Activated CD4-positive, alpha-beta T cell treated with anti-CD3 and anti-CD28 coated beads, Interleukin-2, amount 10 ng/mL, durations not matched to agents 24 days and 14 days (primary cell): ENCODE data around the gene PGC. TPM values are rescaled to one million over a fixed set of nuclear protein-coding genes. Genes with fewer than 3 reads are reported as not detected.
"Not testable (repeated sequence)": the region's sequence is repeated elsewhere in the genome, so short reads cannot be mapped to it uniquely, and the experiment has no call there.

Source experiments
- DNase-seq: peaks from one replicate; pipeline ENCODE4 v3.0.0; 2022
- H3K27ac Mint-ChIP-seq: one replicate; pipeline ENCODE4 v1.8.0; 2022; ENCODE audit warnings: mild to moderate bottlenecking, mixed read lengths
- H3K27me3 Mint-ChIP-seq: one replicate; pipeline ENCODE4 v1.8.0; 2022; ENCODE audit warnings: mixed read lengths
- H3K36me3 Mint-ChIP-seq: one replicate; pipeline ENCODE4 v1.8.0; 2022; ENCODE audit warnings: low read depth, mild to moderate bottlenecking, mixed read lengths
- H3K4me1 Mint-ChIP-seq: one replicate; pipeline ENCODE4 v1.8.0; 2021; ENCODE audit warnings: mixed read lengths
- H3K4me3 Mint-ChIP-seq: one replicate; pipeline ENCODE4 v1.8.0; 2022; ENCODE audit warnings: mild to moderate bottlenecking, moderate library complexity, mixed read lengths
- H3K9me3 Mint-ChIP-seq: one replicate; pipeline ENCODE4 v1.8.0; 2021; ENCODE audit warnings: mixed read lengths
- intact Hi-C: fragments of 100-400 bp; cut with micrococcal nuclease; formaldehyde crosslinking; loops from one replicate; pipeline ENCODE4 v1.15.1; 2023
- total RNA-seq: library from RNA; stranded (reverse); gene quantifications from 2 replicates; pipeline ENCODE4 v1.2.3, GENCODE V29; 2022

Gene PGC
- total RNA-seq, 1 donor from 2014 or later = not detected

- peak overlapping the region; percentile 39 for H3K27ac Mint-ChIP-seq
- peaks cover 6% of the 10 kb centered on the region for H3K36me3 Mint-ChIP-seq
- H3K9me3 Mint-ChIP-seq = no peaks in the 10 kb centered on the region
- H3K4me3 Mint-ChIP-seq = no peak overlapping the region
- H3K4me1 Mint-ChIP-seq = peaks cover 10% of the 10 kb centered on the region
- peaks cover 1% of the 10 kb centered on the region for H3K27me3 Mint-ChIP-seq
- no peak for DNase-seq
- intact Hi-C loops = no loop called here
These were observed 21.5 kb upstream of the PGC start for GRCh38 chr6:41768545-41769308.

- H3K4me1 Mint-ChIP-seq = peaks cover 10% of the 10 kb centered on the region
- H3K27me3 Mint-ChIP-seq = peaks cover 1% of the 10 kb centered on the region
- no peak overlapping the region for H3K27ac Mint-ChIP-seq
These were observed 20.1 kb upstream of the PGC start for GRCh38 chr6:41767112-41767833.

GRCh38 chr6:41766043-41766664, 19.0 kb upstream of the PGC start:
- H3K9me3 Mint-ChIP-seq, H3K27ac Mint-ChIP-seq, H3K4me3 Mint-ChIP-seq, H3K36me3 Mint-ChIP-seq, DNase-seq, H3K27me3 Mint-ChIP-seq, intact Hi-C loops: not testable (repeated sequence)
- peaks cover 10% of the 10 kb centered on the region for H3K4me1 Mint-ChIP-seq

More at GRCh38 chr6:41767112-41767833, 20.1 kb upstream of the PGC start:
- no peak for DNase-seq
- H3K4me3 Mint-ChIP-seq = no peak overlapping the region
- peaks cover 3% of the 10 kb centered on the region for H3K36me3 Mint-ChIP-seq
- H3K9me3 Mint-ChIP-seq = no peaks in the 10 kb centered on the region
- intact Hi-C loops = no loop called here

GRCh38 chr6:41763470-41763869, 16.3 kb upstream of the PGC start:
- Mint-ChIP-seq H3K4me1 (peaks cover 3% of the 10 kb centered on the region), H3K27me3 (peaks cover 5% of the 10 kb centered on the region), H3K4me3 (no peak overlapping the region), H3K9me3 (no peaks in the 10 kb centered on the region), H3K36me3 (no peaks in the 10 kb centered on the region), H3K27ac (no peak overlapping the region)
- intact Hi-C loops = no loop called here
- no peak for DNase-seq

GRCh38 chr6:41759905-41760579, 12.8 kb upstream of the PGC start:
- Mint-ChIP-seq H3K4me3 (no peak overlapping the region), H3K36me3 (no peaks in the 10 kb centered on the region), H3K27ac (no peak overlapping the region), H3K4me1 (no peaks in the 10 kb centered on the region), H3K27me3 (peaks cover 3% of the 10 kb centered on the region), H3K9me3 (no peaks in the 10 kb centered on the region)
- intact Hi-C loops = no loop called here
- no peak for DNase-seq

- Mint-ChIP-seq H3K4me3 (no peak overlapping the region), H3K27me3 (peaks cover 7% of the 10 kb centered on the region), H3K4me1 (no peaks in the 10 kb centered on the region), H3K9me3 (no peaks in the 10 kb centered on the region), H3K36me3 (no peaks in the 10 kb centered on the region), H3K27ac (no peak overlapping the region)
- intact Hi-C loops = no loop called here
- no peak for DNase-seq
These were observed 12.1 kb upstream of the PGC start for GRCh38 chr6:41759106-41759904.

GRCh38 chr6:41758641-41759035, 11.4 kb upstream of the PGC start:
- DNase-seq = no peak
- H3K4me3 Mint-ChIP-seq = no peak overlapping the region
- intact Hi-C loops = no loop called here
- H3K27ac Mint-ChIP-seq = no peak overlapping the region
- H3K9me3 Mint-ChIP-seq = no peaks in the 10 kb centered on the region
- peaks cover 11% of the 10 kb centered on the region for H3K27me3 Mint-ChIP-seq
- H3K4me1 Mint-ChIP-seq = no peaks in the 10 kb centered on the region
- H3K36me3 Mint-ChIP-seq = no peaks in the 10 kb centered on the region

- Mint-ChIP-seq H3K27me3 (peaks cover 17% of the 10 kb centered on the region), H3K27ac (no peak overlapping the region), H3K36me3 (no peaks in the 10 kb centered on the region), H3K4me3 (no peak overlapping the region), H3K4me1 (no peaks in the 10 kb centered on the region), H3K9me3 (no peaks in the 10 kb centered on the region)
- no peak for DNase-seq
- intact Hi-C loops = no loop called here
These were observed 10.9 kb upstream of the PGC start for GRCh38 chr6:41757931-41758640.

GRCh38 chr6:41757271-41757670, 10.1 kb upstream of the PGC start:
- Mint-ChIP-seq H3K27ac (no peak overlapping the region), H3K4me3 (no peak overlapping the region), H3K9me3 (no peaks in the 10 kb centered on the region), H3K4me1 (no peaks in the 10 kb centered on the region), H3K27me3 (peaks cover 18% of the 10 kb centered on the region), H3K36me3 (no peaks in the 10 kb centered on the region)
- no peak for DNase-seq
- intact Hi-C loops = no loop called here

GRCh38 chr6:41756354-41756753, 9.2 kb upstream of the PGC start:
- DNase-seq = no peak
- intact Hi-C loops = no loop called here
- Mint-ChIP-seq H3K9me3 (no peaks in the 10 kb centered on the region), H3K27me3 (peaks cover 16% of the 10 kb centered on the region), H3K4me3 (no peak overlapping the region), H3K4me1 (no peaks in the 10 kb centered on the region), H3K36me3 (no peaks in the 10 kb centered on the region), H3K27ac (no peak overlapping the region)

- H3K27me3 Mint-ChIP-seq = peaks cover 16% of the 10 kb centered on the region
- intact Hi-C loops = no loop called here
- no peaks in the 10 kb centered on the region for H3K9me3 Mint-ChIP-seq
- no peak overlapping the region for H3K27ac Mint-ChIP-seq
- DNase-seq = no peak
- H3K4me3 Mint-ChIP-seq = no peak overlapping the region
- H3K36me3 Mint-ChIP-seq = no peaks in the 10 kb centered on the region
- no peaks in the 10 kb centered on the region for H3K4me1 Mint-ChIP-seq
These were observed 8.7 kb upstream of the PGC start for GRCh38 chr6:41755895-41756294.

- DNase-seq = no peak
- intact Hi-C loops = no loop called here
- Mint-ChIP-seq H3K36me3 (no peaks in the 10 kb centered on the region), H3K9me3 (no peaks in the 10 kb centered on the region), H3K27me3 (peaks cover 18% of the 10 kb centered on the region), H3K27ac (no peak overlapping the region), H3K4me1 (no peaks in the 10 kb centered on the region), H3K4me3 (no peak overlapping the region)
These were observed 3.2 kb upstream of the PGC start for GRCh38 chr6:41750374-41750773.

- intact Hi-C loops = no loop called here
- Mint-ChIP-seq H3K9me3 (no peaks in the 10 kb centered on the region), H3K27me3 (peaks cover 9% of the 10 kb centered on the region), H3K4me1 (no peaks in the 10 kb centered on the region), H3K36me3 (no peaks in the 10 kb centered on the region), H3K27ac (no peak overlapping the region), H3K4me3 (no peak overlapping the region)
- DNase-seq = no peak
These were observed 1.3 kb upstream of the PGC start for GRCh38 chr6:41748542-41748941.
